HG02885 (cell line): ENCODE measurements around the gene FBF1.
"Not testable (repeated sequence)": the region's sequence is repeated elsewhere in the genome, so short reads cannot be mapped to it uniquely, and the experiment has no call there.

Source experiments
- ATAC-seq: cut with Tn5 transposase; IDR thresholded peaks from one replicate; pipeline ENCODE4 v1.9.1; 2021; ENCODE audit warnings: mild to moderate bottlenecking; ENCODE audit not compliant: unreplicated experiment, poor library complexity

Gene FBF1

DNA sequence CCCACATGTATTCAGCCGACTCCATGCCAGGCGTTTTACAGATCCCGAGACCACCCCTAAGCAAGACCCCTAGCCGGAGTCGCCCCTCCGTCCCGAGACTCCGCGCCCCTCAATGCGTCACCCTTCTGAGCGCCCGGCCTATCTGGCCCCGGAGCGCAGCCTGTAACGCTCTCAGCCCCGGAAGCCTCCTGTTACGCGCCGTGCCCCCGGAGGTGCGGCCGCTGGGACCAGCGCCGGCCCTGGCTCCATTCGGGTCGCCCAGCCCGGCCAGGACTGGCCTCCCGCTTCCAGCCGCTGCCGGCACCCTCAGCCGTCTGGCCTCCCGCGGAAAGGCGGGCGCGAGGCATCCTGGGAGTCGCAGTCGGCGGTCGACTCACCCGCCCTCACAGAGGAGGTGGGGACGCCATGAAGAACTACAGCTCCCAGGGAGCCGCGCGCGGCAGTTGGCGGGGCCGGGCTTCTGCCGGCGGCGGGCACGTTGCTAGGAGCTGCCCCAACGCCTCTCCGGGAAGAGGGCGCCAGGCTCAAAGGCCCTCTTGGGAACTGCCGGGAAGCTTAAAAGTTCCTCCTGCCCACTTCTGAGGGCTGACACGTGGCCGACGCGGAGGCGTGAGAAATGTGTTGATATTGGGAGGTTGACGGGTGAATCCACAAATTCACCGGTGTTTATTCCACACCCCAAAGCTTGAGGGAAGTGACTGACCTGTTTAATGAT is at the start of gene FBF1:
FBF1 (minus strand) TSS at position 316 of the 715 bp plus-strand sequence. CDS start 2,893 bp downstream, outside the sequence.
- peak; percentile 94 for ATAC-seq

DNA sequence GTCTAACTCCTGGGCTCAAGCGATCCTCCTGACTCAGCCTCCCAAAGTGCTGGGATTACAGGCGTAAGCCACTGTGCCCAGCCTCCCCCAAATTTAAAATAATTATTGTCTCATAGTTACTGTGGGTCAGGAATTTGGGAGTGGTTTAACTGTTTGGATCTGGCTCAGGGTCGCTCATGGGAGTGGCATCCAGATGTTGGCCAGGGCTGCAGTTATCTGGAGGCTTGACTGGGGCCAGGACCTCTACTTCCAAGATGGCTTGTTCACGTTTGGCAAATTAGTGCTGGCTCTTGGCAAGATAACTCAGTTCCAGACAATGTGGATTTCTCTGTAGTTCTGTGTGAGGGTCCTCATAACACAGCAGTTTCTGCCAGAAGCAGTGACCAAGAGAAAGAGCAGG is 46.2 kb upstream of the FBF1 start:
- no peak for ATAC-seq

DNA sequence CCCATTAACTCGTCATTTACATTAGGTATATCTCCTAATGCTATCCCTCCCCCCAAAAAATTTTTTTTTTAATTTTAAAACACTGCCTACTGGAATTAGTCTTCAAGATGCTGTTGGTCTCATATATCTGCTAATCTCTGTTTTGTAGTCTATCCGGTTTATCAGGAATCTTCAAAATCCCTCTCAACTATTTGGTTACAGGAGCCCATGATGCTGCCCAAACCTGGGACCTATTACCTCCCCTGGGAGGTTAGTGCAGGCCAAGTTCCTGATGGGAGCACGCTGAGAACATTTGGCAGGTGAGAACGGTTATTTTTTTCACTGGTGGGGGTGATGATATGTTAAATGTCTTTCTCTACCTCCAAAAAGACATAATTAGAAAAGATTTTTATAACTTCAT is 45.1 kb upstream of the FBF1 start:
- no peak for ATAC-seq

GRCh38 chr17:75983501-75984181 is 42.8 kb upstream of the FBF1 start:
- no peak for ATAC-seq

DNA sequence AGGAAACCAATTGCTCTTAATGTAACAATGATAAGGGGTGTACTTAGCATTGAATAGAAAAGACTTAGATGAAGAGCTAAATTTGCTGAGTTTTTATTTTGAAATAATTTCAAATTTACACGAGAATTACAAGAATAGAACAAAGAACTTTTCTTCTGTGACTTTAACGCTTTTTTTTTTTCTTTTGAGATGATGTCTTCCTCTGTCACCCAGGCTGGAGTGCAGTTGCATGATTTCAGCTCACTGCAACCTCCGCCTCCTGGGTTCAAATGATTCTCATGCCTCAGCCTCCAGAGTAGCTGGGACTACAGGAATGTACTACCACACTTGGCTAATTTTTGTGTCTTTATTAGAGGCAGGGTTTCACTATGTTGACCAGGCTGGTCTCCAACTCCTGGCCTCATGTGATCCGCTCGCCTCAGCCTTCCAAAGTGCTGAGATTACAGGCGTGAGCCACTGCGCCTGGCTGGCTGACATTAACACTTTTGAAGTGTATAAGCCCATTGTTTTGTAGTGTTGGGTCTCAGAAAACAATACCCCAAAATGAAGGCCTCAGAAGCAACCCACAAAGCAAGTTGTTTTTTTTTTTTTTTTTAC is 40.3 kb upstream of the FBF1 start:
- no peak for ATAC-seq

DNA sequence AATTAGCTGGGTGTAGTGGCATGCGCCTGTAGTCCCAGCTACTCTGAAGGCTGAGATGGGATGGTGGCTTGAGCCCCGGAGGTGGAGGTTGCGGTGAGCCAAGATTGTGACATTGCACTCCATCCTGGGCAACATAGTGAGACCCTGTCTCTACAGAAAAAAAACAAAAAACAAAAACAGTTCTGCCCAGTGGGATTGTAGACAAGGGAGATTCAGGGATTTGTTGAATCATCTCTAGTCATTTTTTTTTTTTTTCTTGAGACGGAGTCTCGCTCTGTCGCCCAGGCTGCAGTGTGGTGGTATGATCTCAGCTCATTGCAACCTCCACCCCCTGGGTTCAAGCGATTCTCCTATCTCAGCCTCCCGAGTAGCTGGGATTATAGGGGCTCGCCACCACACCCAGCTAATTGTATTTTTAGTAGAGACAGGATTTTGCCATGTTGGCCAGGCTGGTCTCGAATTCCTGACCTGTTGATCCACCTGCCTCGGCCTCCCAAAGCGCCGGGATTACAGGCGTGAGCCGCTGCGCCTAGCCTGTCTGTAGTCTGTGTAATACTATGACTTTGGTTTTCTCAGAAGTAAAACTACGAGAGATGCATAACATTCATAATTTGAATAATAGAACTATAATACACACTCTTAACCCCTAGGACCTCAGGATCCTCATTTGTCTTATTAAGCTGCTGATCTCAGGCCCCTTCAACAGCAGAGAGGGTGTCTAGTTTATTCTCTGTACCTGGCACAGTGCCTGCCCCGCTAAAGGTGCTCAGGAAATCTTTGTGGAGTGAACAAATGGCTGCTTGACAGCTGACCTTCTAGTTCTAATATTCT is 39.6 kb upstream of the FBF1 start:
- no peak for ATAC-seq

GRCh38 chr17:75979705-75980187 is 38.9 kb upstream of the FBF1 start:
- peak; percentile 13 for ATAC-seq

DNA sequence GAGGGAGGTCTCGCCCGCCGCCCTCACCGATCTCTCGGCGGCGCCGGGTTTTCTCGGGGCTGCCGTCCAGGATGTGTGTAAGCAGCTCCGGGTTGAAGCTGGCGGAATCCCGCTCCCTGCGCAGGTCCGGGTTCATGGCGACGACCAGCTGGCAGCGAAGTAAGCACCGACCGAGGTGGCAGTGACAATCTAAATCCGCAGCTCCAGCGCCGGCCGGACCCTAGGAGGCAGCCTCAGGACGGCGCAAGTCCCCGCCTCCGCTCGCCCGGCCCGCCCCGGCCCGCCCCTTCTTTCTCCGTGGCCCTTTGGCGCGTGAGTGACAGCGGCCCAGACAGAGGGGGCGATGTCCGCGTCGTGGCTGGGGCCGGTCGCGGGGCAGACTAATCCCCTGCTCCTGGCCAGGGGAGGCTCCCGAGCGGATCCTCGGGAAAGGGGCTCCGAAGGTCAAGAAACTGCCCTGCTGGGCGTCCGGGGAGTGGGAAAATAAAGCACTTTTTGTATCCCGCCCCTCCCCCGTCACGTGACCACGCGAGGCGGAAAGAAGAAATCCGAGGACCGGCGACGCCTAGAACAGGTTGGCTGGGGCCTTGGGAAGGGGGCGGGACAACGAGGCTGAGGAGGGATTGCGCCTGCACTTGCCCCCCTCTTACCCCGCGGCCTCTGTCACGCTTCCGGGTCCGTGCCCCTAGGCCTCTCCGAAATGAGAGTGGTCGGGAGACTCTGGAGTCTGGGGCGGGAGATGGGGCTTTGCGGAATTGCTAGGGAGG is 38.3 kb upstream of the FBF1 start, which contains the start of the genes ACOX1 and TEN1:
ACOX1 (minus strand) TSS at position 229 of the 767 bp plus-strand sequence; CDS start at position 136, 93 bp downstream.
TEN1 (plus strand) TSS at position 303 of the 767 bp plus-strand sequence. CDS start 6,953 bp downstream, outside the sequence.
- ATAC-seq = peak; percentile 90

DNA sequence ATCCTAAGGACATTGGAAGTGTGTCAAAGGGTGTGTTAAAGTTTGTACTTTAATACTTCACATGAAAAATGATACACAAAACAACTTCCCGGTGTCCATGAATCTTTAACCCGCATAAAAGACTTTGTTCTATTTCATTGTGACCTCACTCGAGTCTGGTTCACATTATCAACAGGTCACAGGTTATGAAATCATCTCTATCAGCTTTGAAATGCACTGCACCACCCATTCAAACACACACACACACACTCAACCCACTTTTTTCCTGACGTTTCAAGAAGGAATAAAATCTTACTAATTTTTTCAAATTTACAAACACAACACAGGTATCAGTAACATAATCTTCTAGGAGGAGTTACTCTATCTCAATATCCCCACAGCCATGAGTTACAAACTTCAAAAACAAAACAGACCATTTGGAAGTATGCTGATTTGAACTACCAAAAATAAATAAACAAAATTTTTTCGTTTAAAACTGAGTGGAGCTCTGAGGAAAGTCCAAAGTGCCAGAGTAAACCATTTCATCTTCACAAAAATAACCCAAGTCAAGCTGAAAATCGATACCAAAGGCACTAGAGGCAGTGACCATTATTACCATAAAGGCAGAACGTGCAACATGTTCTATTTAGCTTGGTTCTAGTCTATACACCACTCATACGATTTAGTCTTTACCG is 35.5 kb upstream of the FBF1 start:
- ATAC-seq = no peak

DNA sequence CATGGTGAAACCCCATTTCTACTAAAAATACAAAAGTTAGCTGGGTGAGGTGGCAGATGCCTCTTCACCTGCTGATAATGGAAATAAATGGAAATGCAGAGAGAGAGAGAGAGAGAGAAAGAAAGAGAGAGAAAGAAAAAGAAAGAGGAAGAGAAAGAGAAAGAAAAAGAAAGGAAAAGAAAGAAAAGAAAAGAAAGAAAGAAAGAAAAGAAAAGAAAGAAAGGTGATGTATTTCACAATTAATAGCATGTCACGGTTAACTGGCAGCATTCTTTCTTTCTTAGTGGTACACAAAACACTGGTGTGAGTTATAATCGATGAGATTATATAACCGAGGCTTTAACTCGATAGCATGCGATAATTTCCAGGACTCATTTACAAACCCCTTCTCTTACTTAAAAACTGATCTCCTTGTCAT is 34.9 kb upstream of the FBF1 start:
- ATAC-seq = no peak

GRCh38 chr17:75975187-75975586 is 34.3 kb upstream of the FBF1 start:
- not testable (repeated sequence) for ATAC-seq

DNA sequence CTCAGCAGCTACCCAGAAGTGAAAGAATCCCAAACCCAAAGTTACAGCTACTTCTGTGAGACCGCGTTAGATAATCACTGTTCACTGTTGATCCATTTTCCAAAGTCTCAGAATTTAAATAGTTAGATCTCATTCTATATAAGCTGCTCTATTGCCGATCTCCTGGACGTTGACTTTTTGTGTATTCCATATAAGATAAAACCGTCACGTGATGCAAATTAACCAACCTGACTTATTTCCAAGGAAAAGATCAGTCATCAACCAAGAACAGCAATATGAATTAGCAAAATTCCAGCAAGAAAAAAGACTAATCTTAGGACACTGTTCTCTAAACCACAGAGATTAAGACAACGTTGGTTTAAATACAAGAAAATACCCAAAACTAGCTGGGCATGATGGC is 29.8 kb upstream of the FBF1 start:
- no peak for ATAC-seq

GRCh38 chr17:75970011-75970523 is 29.2 kb upstream of the FBF1 start:
- no peak for ATAC-seq

- ATAC-seq = not testable (repeated sequence)
These were observed 28.2 kb upstream of the FBF1 start for GRCh38 chr17:75969044-75969443.

DNA sequence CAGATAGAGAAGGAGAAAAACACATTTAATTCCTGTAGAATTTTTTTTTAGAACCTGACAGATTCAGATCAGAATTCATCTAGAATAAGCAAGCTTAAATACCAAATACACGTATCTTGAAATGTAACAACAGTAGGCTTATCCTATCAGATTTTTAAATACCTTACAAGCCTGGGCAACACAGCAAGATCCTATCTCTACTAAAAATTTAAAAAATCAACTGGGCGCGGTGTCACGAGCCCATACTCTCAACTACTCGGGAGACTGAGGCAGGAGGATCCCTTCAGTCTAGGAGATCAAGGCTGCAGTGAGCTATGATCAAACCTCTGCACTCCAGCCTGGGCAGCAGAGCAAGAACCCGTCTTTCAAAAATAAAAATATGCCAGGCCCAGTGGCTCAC is 24.6 kb upstream of the FBF1 start:
- no peak for ATAC-seq

GRCh38 chr17:75959839-75960511 is 19.1 kb upstream of the FBF1 start:
- ATAC-seq = no peak

GRCh38 chr17:75959051-75959838 is 18.4 kb upstream of the FBF1 start:
- ATAC-seq = no peak
